K562 (cell line): ENCODE data around the gene RCC2. TPM values are rescaled to one million over a fixed set of nuclear protein-coding genes. Genes with fewer than 3 reads are reported as not detected.

Experiments used
- ATAC-seq: fragments of 200-7000 bp; cut with Tn5 transposase; 3 replicates; pipeline ENCODE4 v1.9.1; 2020; ENCODE audit warnings: moderate library complexity
- BruUV-seq: library from RNA; stranded (reverse); fragments of 400-500 nt; replicated peaks from 2 replicates; lab custom pipeline; 2021; lab: Mats Ljungman, UMichigan
- CTCF ChIA-PET: fragments of 300-600 bp; formaldehyde crosslinking; extraction: SDS; loops from one replicate; lab custom pipeline; 2021; ENCODE audit warnings: low intra/inter-chr PET ratio; lab: Yijun Ruan, JAX
- POLR2A ChIA-PET: fragments of 300-600, 350-650 bp; sonication (Branson Sonifier 250); formaldehyde crosslinking; extraction: SDS; loops from one replicate; lab custom pipeline; 2021; ENCODE audit warnings: antibody characterized with exemption, inconsistent platforms; lab: Yijun Ruan, JAX
- DNase-seq, 4 experiments: peaks; one replicate each; pipeline versions ENCODE4 v3.0.0 to v3.0.0-alpha.2; 2011 to 2018; ENCODE audit warnings: low spot score in 3 of 4, mixed read lengths in 3 of 4; ENCODE audit errors: extremely low read depth in 1 of 4
- FAIRE-seq: peaks from 2 replicates; lab custom pipeline; 2011; peaks lifted over from hg19 to GRCh38; lab: Jason Lieb, UNC
- H2AFZ ChIP-seq: 2 replicates; pipeline ENCODE4 v1.6.0; 2011; ENCODE audit warnings: low read depth, low read length, control low read depth, inconsistent platforms
- H3K27ac ChIP-seq: fragments of 200-600 bp; 3 replicates; pipeline ENCODE4 v1.8.0; 2011; ENCODE audit warnings: low read depth, mild to moderate bottlenecking, control low read depth, inconsistent platforms, low read length, moderate library complexity, mixed read lengths; ENCODE audit errors: extremely low read depth
- H3K27me3 ChIP-seq, 2 experiments: fragments of 300-600 bp in 1 of 2; 2 replicates in 1 of 2; 3 replicates in 1 of 2; pipeline versions ENCODE4 v1.6.0 to v1.8.0; 2011; ENCODE audit warnings: inconsistent platforms in 2 of 2, low read length in 2 of 2, mild to moderate bottlenecking in 1 of 2, mixed read lengths in 1 of 2, moderate library complexity in 1 of 2; ENCODE audit not compliant: control insufficient read depth in 2 of 2, insufficient read depth in 2 of 2
- H3K36me3 ChIP-seq: fragments of 300-600 bp; 3 replicates; pipeline ENCODE4 v1.8.0; 2011; ENCODE audit warnings: mild to moderate bottlenecking, low read length, inconsistent platforms; ENCODE audit not compliant: control insufficient read depth, insufficient read depth
- H3K4me1 ChIP-seq, 2 experiments: fragments of 200-600 bp in 1 of 2; replicated peaks in 1 of 2; 2 replicates in 1 of 2; 3 replicates in 1 of 2; pipeline versions ENCODE4 v1.5.1 to v1.8.0; 2011; ENCODE audit warnings: inconsistent platforms in 2 of 2, low read length in 2 of 2, mild to moderate bottlenecking in 1 of 2, mixed read lengths in 1 of 2, moderate library complexity in 1 of 2; ENCODE audit not compliant: control insufficient read depth in 2 of 2, insufficient read depth in 2 of 2
- H3K4me2 ChIP-seq: 2 replicates; pipeline ENCODE4 v1.6.1; 2011; ENCODE audit warnings: low read length, control low read depth, inconsistent platforms, mixed read lengths; ENCODE audit not compliant: insufficient read depth
- H3K4me3 ChIP-seq: fragments of 200-600 bp; sonication (generic), shearing (Covaris generic); 2 replicates; pipeline ENCODE4 v1.5.1; 2016; ENCODE audit warnings: control low read depth, inconsistent platforms
- H3K79me2 ChIP-seq: fragments of 200-600 bp; 3 replicates; pipeline ENCODE4 v1.8.0; 2011; ENCODE audit warnings: low read length, inconsistent platforms; ENCODE audit not compliant: control insufficient read depth, insufficient read depth
- H3K9ac ChIP-seq, 2 experiments: 2 replicates each; pipeline versions ENCODE4 v1.6.0 to v1.6.1; 2011; ENCODE audit warnings: low read depth in 2 of 2, low read length in 2 of 2, control low read depth in 1 of 2, inconsistent platforms in 1 of 2, mild to moderate bottlenecking in 1 of 2, mixed read lengths in 1 of 2; ENCODE audit not compliant: insufficient read depth in 1 of 2
- H3K9me1 ChIP-seq: one replicate; pipeline ENCODE4 v1.6.0; 2011; ENCODE audit warnings: inconsistent platforms, mild to moderate bottlenecking, low read length, moderate library complexity; ENCODE audit not compliant: control insufficient read depth, insufficient read depth
- H3K9me3 ChIP-seq: replicated peaks from 2 replicates; pipeline ENCODE4 v1.5.1; 2011; ENCODE audit warnings: low read depth, low read length, inconsistent platforms; ENCODE audit not compliant: control insufficient read depth, insufficient read depth
- H4K20me1 ChIP-seq: replicated peaks from 2 replicates; pipeline ENCODE4 v1.6.1; 2011; ENCODE audit warnings: low read length, inconsistent platforms, mixed read lengths; ENCODE audit not compliant: control insufficient read depth, insufficient read depth
- CBX3 ChIP-seq, 2 experiments: IDR thresholded peaks; 1 replicate in 1 of 2; 2 replicates in 1 of 2; pipeline ENCODE4 v1.6.1; 2012; ENCODE audit warnings: inconsistent platforms in 2 of 2, low read length in 2 of 2, borderline replicate concordance in 1 of 2, control low read depth in 1 of 2
- CUX1 ChIP-seq: fragments of 200-800 bp; sonication (Bioruptor generic); IDR thresholded peaks from 2 replicates; pipeline ENCODE4 v1.6.1; 2016; ENCODE audit warnings: missing genetic modification characterization, missing compliant biosample characterization
- L3MBTL2 ChIP-seq: fragments of 450-650 bp; IDR thresholded peaks from 2 replicates; pipeline ENCODE4 v1.6.1; 2016; ENCODE audit warnings: mild to moderate bottlenecking, moderate library complexity
- POLR3A ChIP-seq: IDR thresholded peaks from 2 replicates; pipeline ENCODE4 v1.6.1; 2011; ENCODE audit warnings: borderline replicate concordance, mild to moderate bottlenecking, moderate library complexity; ENCODE audit not compliant: insufficient read length, insufficient read depth; ENCODE audit errors: extremely low read depth
- TBP ChIP-seq: optimal IDR thresholded peaks from 2 replicates; pipeline ENCODE3; 2011; ENCODE audit warnings: low read depth, low read length, improper control_type of control experiment
- ZFX ChIP-seq: sonication (generic); formaldehyde crosslinking; IDR thresholded peaks from 2 replicates; pipeline ENCODE4 v1.8.0; 2022; ENCODE audit warnings: mild to moderate bottlenecking, missing genetic modification reagents, moderate library complexity
- ZKSCAN1 ChIP-seq: fragments of 150-350 bp; IDR thresholded peaks from 2 replicates; pipeline ENCODE4 v1.6.1; 2016; ENCODE audit warnings: low read depth, low read length
- WGBS: fragments of 100-300 bp; shearing (Covaris generic); methylation state at CpG from one replicate; pipeline ENCODE4 v1.1.6; 2016; ENCODE audit warnings: low coverage, mixed read lengths; ENCODE audit not compliant: insufficient coverage; ENCODE audit errors: missing lambda C conversion rate; 5-methylcytosine and 5-hydroxymethylcytosine counted together
- in situ Hi-C: fragments of 300-500 bp; cut with MboI; formaldehyde crosslinking; loops from 4 replicates; pipeline ENCODE4 v1.15.0; 2018; ENCODE audit warnings: inconsistent platforms, mixed read lengths
- intact Hi-C: fragments of 100-400 bp; cut with micrococcal nuclease; formaldehyde crosslinking; loops from 2 replicates; pipeline ENCODE4 v1.14.2; 2022
- polyA plus RNA-seq, 8 experiments: library from polyadenylated mRNA; depleted of rRNA in 4 of 8; stranded (reverse) in 5 of 8; unstranded in 3 of 8; fragments of >200 nt; fragmentation: Nextera tagmentation in 2 of 8; fragmentation: Illumina TruSeq in 1 of 8; extraction: Ambion mirVana in 2 of 8; extraction: Trizol in 1 of 8; gene quantifications; 2 replicates each; pipeline versions ENCODE4 v1.2.1 to v1.2.3, GENCODE V29; 2011 to 2014; ENCODE audit warnings: inconsistent platforms in 1 of 8, missing spikeins in 1 of 8
- total RNA-seq, 7 experiments: library from RNA; depleted of rRNA in 6 of 7; stranded (reverse); fragments of >200 nt in 6 of 7; fragmentation: Illumina TruSeq in 2 of 7; extraction: Trizol in 2 of 7; gene quantifications; 2 replicates each; pipeline versions ENCODE4 v1.2.1 to v1.2.3, GENCODE V29; 2011 to 2021; ENCODE audit warnings: low replicate concordance in 1 of 7
- TF ChIP-seq, protein P1 (sequence below), 2 experiments: IDR thresholded peaks; 2 replicates each; pipeline ENCODE4 v1.6.1; 2011; ENCODE audit warnings: borderline replicate concordance in 1 of 2, control low read depth in 1 of 2, low read depth in 1 of 2, low read length in 1 of 2, mild to moderate bottlenecking in 1 of 2, mixed read lengths in 1 of 2, moderate library complexity in 1 of 2; ENCODE audit not compliant: insufficient read depth in 1 of 2, insufficient read length in 1 of 2, poor library complexity in 1 of 2, severe bottlenecking in 1 of 2; ENCODE audit errors: extremely low read depth in 1 of 2
- TF ChIP-seq, protein P2 (sequence below), 2 experiments: fragments of 450-650 bp; IDR thresholded peaks; 2 replicates each; pipeline ENCODE4 v1.6.1; 2018; ENCODE audit warnings: mild to moderate bottlenecking in 2 of 2, low read depth in 1 of 2; ENCODE audit not compliant: partially characterized antibody in 2 of 2

RCC2 gene
- total and polyA plus RNA-seq, 9 of the 15 experiments (the other 6 are each of a cell fraction or from before 2014, with no cell fraction given), result 31.8 to 292 (median 116) TPM

- FAIRE-seq (no peak), DNase-seq (peak in 1 of 4 experiments; percentile 64), ATAC-seq (peak; percentile 66)
- Histone ChIP-seq H3K27ac (peak overlapping the region; percentile 62; the same call in 2 of the 3 replicates), H3K9me3 (no peaks in the 10 kb centered on the region), H3K4me3 (no peak overlapping the region), H3K27me3 (peaks cover 2 to 21% of the 10 kb centered on the region in 2 experiments; a peak in 3 of 5 replicates), H3K9ac (peak overlapping the region in 1 of 2 experiments; percentile 20; a peak in 1 of 4 replicates), H3K79me2 (no peaks in the 10 kb centered on the region), H3K4me2 (peak overlapping the region; percentile 40; the same call in 1 of the 2 replicates), H3K4me1 (peaks cover 16 to 20% of the 10 kb centered on the region in 2 experiments; a peak in 4 of 5 replicates), H2AFZ (peak overlapping the region; percentile 78), H3K36me3 (no peaks in the 10 kb centered on the region), H3K9me1 (no peaks in the 10 kb centered on the region), H4K20me1 (no peaks in the 10 kb centered on the region)
- ChIA-PET CTCF (no interaction called here), POLR2A (interaction anchor here (1.0 kb wide), 1 partner anchor 47 kb away, joined by 3 read pairs; no protein-coding TSS in a partner anchor)
- intact Hi-C loops (no loop called here), in situ Hi-C loops (no loop called here)
- WGBS, result 18% methylated on average over 9 of the region's 9 CpGs
- no TSS peak for BruUV-seq
- 0 out of 3 replicates have a peak, but pooled peaks of 1 of the 2 experiments have one; percentile 20 for TF ChIP-seq CBX3 (IDR thresholded peaks at IDR 0.05; ENCODE audit: borderline replicate concordance in 1 of 2, low read length in 2 of 2)
- peak; percentile 49; the same call in 1 of the 2 replicates for TF ChIP-seq L3MBTL2
- TF ChIP-seq CUX1 (CRISPR knock-in tag), result no peak
- peak; percentile 71 for TF ChIP-seq ZKSCAN1
- TF ChIP-seq, protein P1, sequence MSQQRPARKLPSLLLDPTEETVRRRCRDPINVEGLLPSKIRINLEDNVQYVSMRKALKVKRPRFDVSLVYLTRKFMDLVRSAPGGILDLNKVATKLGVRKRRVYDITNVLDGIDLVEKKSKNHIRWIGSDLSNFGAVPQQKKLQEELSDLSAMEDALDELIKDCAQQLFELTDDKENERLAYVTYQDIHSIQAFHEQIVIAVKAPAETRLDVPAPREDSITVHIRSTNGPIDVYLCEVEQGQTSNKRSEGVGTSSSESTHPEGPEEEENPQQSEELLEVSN (IDR thresholded peaks at IDR 0.05; ENCODE audit: borderline replicate concordance in 1 of 2, extremely low read depth in 1 of 2, insufficient read depth in 1 of 2, insufficient read length in 1 of 2, low read depth in 1 of 2, low read length in 1 of 2, poor library complexity in 1 of 2, severe bottlenecking in 1 of 2), result peak in 1 of 2 experiments; percentile 45
- TF ChIP-seq TBP, result peak; percentile 84
- TF ChIP-seq, protein P2, sequence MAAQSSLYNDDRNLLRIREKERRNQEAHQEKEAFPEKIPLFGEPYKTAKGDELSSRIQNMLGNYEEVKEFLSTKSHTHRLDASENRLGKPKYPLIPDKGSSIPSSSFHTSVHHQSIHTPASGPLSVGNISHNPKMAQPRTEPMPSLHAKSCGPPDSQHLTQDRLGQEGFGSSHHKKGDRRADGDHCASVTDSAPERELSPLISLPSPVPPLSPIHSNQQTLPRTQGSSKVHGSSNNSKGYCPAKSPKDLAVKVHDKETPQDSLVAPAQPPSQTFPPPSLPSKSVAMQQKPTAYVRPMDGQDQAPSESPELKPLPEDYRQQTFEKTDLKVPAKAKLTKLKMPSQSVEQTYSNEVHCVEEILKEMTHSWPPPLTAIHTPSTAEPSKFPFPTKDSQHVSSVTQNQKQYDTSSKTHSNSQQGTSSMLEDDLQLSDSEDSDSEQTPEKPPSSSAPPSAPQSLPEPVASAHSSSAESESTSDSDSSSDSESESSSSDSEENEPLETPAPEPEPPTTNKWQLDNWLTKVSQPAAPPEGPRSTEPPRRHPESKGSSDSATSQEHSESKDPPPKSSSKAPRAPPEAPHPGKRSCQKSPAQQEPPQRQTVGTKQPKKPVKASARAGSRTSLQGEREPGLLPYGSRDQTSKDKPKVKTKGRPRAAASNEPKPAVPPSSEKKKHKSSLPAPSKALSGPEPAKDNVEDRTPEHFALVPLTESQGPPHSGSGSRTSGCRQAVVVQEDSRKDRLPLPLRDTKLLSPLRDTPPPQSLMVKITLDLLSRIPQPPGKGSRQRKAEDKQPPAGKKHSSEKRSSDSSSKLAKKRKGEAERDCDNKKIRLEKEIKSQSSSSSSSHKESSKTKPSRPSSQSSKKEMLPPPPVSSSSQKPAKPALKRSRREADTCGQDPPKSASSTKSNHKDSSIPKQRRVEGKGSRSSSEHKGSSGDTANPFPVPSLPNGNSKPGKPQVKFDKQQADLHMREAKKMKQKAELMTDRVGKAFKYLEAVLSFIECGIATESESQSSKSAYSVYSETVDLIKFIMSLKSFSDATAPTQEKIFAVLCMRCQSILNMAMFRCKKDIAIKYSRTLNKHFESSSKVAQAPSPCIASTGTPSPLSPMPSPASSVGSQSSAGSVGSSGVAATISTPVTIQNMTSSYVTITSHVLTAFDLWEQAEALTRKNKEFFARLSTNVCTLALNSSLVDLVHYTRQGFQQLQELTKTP (IDR thresholded peaks at IDR 0.05; ENCODE audit: low read depth in 1 of 2, partially characterized antibody in 2 of 2), result no peak
- peak; percentile 41; the same call in 1 of the 2 replicates for TF ChIP-seq ZFX (CRISPR knock-in tag)
- peak; percentile 42 for TF ChIP-seq POLR3A
These were observed 79.7 kb downstream of the RCC2 start for GRCh38 chr1:17359808-17360207.
